Glutamatergic neuron (in vitro differentiated cells): ENCODE results near the gene MAPRE3. TPM values are rescaled to one million over a fixed set of nuclear protein-coding genes. Genes with fewer than 3 reads are reported as not detected.
A peak's percentile ranks its signal among the peaks of the same experiment; 100 is the strongest.

Experiments used
- DNase-seq: peaks from one replicate; pipeline ENCODE4 v3.0.0; 2022
- H3K27ac Mint-ChIP-seq: one replicate; pipeline ENCODE4 v1.8.0; 2020; ENCODE audit warnings: mild to moderate bottlenecking, mixed read lengths, inconsistent platforms; ENCODE audit not compliant: unreplicated experiment
- H3K27me3 Mint-ChIP-seq: one replicate; pipeline ENCODE4 v1.8.0; 2020; ENCODE audit warnings: mild to moderate bottlenecking, moderate library complexity, mixed read lengths, inconsistent platforms; ENCODE audit not compliant: unreplicated experiment
- H3K36me3 Mint-ChIP-seq: one replicate; pipeline ENCODE4 v1.8.0; 2020; ENCODE audit warnings: mild to moderate bottlenecking, mixed read lengths, inconsistent platforms; ENCODE audit not compliant: unreplicated experiment
- H3K4me1 Mint-ChIP-seq: one replicate; pipeline ENCODE4 v1.8.0; 2020; ENCODE audit warnings: mild to moderate bottlenecking, low read depth, mixed read lengths, inconsistent platforms; ENCODE audit not compliant: unreplicated experiment
- H3K4me3 Mint-ChIP-seq: one replicate; pipeline ENCODE4 v1.8.0; 2020; ENCODE audit warnings: mild to moderate bottlenecking, mixed read lengths, inconsistent platforms; ENCODE audit not compliant: unreplicated experiment
- H3K9me3 Mint-ChIP-seq: one replicate; pipeline ENCODE4 v1.8.0; 2020; ENCODE audit warnings: mild to moderate bottlenecking, moderate library complexity, mixed read lengths, inconsistent platforms; ENCODE audit not compliant: unreplicated experiment
- total RNA-seq: library from RNA; stranded (reverse); fragmentation: NEBNext Ultra II Directional; extraction: Animal tissue kit (Norgen Biotek cat#: 25700); gene quantifications from one replicate; pipeline ENCODE4 v1.2.1, GENCODE V29; 2021; ENCODE audit not compliant: unreplicated experiment
- TF ChIP-seq, protein P1 (sequence below): fragments of 200-600 bp; sonication (generic); IDR thresholded peaks from one replicate; pipeline ENCODE4 v1.5.0; 2021; ENCODE audit not compliant: partially characterized antibody, unreplicated experiment

The MAPRE3 gene
- total RNA-seq, 1 donor from 2014 or later = 49.2 TPM

DNA sequence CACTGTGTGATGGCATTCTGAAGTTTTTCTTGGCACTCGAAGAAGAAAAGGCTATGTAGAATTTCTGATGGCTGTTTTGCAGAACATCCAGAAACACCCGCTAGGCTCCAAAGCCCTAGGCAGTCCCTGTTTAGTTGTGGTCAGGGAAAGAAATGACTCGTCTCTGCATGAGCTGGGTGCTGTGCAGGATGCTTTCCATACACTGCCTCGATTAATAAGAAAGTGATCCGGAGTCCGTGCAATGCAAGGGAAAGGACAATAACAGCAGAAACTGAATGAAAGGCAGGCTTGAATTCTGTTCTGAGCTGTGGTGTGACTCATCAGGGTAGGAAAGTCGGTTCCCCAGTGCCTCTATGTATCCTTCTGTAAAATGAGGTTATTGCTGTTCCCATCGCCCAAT, 18.7 kb downstream of the MAPRE3 start:
- H3K9me3 Mint-ChIP-seq = peaks cover 5% of the 10 kb centered on the region
- TF ChIP-seq, protein P1, sequence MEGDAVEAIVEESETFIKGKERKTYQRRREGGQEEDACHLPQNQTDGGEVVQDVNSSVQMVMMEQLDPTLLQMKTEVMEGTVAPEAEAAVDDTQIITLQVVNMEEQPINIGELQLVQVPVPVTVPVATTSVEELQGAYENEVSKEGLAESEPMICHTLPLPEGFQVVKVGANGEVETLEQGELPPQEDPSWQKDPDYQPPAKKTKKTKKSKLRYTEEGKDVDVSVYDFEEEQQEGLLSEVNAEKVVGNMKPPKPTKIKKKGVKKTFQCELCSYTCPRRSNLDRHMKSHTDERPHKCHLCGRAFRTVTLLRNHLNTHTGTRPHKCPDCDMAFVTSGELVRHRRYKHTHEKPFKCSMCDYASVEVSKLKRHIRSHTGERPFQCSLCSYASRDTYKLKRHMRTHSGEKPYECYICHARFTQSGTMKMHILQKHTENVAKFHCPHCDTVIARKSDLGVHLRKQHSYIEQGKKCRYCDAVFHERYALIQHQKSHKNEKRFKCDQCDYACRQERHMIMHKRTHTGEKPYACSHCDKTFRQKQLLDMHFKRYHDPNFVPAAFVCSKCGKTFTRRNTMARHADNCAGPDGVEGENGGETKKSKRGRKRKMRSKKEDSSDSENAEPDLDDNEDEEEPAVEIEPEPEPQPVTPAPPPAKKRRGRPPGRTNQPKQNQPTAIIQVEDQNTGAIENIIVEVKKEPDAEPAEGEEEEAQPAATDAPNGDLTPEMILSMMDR = no peak

DNA sequence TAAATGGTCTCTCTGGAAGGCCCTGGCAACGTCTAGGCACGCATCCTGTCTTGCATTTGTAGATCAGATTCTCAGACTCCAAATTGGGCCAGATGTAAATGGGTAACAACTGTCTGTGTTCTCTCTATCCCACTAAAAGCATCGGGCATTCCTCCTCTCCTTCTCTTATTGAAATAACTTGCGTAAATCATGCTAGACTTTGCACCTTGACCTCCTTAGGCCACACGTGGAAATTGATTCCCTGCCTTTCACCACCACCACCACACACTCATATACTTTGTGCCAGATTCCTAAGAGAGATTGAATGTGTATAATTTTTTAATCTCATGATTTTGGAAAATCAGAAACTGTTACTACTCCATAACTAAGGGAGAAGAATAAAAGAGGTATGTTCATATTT, 21.3 kb downstream of the MAPRE3 start:
- no peaks in the 10 kb centered on the region for H3K27me3 Mint-ChIP-seq
- H3K27ac Mint-ChIP-seq = peak overlapping the region; percentile 12
- peaks cover 6% of the 10 kb centered on the region for H3K36me3 Mint-ChIP-seq
- DNase-seq = no peak
- peaks cover 2% of the 10 kb centered on the region for H3K9me3 Mint-ChIP-seq
- peaks cover 8% of the 10 kb centered on the region for H3K4me1 Mint-ChIP-seq
- no peak overlapping the region for H3K4me3 Mint-ChIP-seq
- TF ChIP-seq, protein P1 = no peak

More for the DNA sequence above, 18.7 kb downstream of the MAPRE3 start:
- no peak for DNase-seq
- Mint-ChIP-seq H3K27ac (no peak overlapping the region), H3K36me3 (peaks cover 6% of the 10 kb centered on the region), H3K4me3 (no peak overlapping the region), H3K27me3 (no peaks in the 10 kb centered on the region), H3K4me1 (peaks cover 8% of the 10 kb centered on the region)

- peaks cover 8% of the 10 kb centered on the region for H3K4me1 Mint-ChIP-seq
- no peak for DNase-seq
- H3K27ac Mint-ChIP-seq = no peak overlapping the region
- no peak overlapping the region for H3K4me3 Mint-ChIP-seq
- peaks cover 2% of the 10 kb centered on the region for H3K9me3 Mint-ChIP-seq
- H3K27me3 Mint-ChIP-seq = no peaks in the 10 kb centered on the region
- peaks cover 6% of the 10 kb centered on the region for H3K36me3 Mint-ChIP-seq
- TF ChIP-seq, protein P1 = no peak
Observed at GRCh38 chr2:26993768-26994167, 23.3 kb downstream of the MAPRE3 start.

DNA sequence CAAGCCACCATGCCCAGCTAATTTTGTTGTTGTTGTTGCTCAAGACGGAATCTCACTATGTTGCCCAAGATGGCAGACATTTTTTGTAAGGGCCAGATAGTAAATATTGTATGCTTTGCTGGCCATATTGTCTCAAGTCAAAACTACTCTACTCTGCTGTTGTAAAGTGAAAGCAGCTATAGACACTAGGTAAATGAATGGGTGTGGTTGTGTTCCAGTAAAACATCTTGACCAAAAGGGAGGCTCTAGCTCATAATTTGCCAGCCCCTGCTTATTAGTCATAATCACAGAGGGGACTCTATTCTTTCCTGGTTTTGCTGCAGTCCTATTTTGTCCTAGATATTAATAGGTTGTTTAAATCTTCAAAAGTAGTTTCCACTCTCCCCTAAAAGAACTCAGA, 24.5 kb downstream of the MAPRE3 start:
- Mint-ChIP-seq H3K4me1 (peaks cover 8% of the 10 kb centered on the region), H3K27me3 (no peaks in the 10 kb centered on the region), H3K27ac (no peak overlapping the region), H3K9me3 (no peaks in the 10 kb centered on the region), H3K36me3 (peaks cover 6% of the 10 kb centered on the region), H3K4me3 (no peak overlapping the region)
- TF ChIP-seq, protein P1 = no peak
- no peak for DNase-seq

GRCh38 chr2:26997394-26997793, 27.0 kb downstream of the MAPRE3 start:
- no peak overlapping the region for H3K27ac Mint-ChIP-seq
- TF ChIP-seq, protein P1 = no peak
- H3K4me3 Mint-ChIP-seq = no peak overlapping the region
- no peaks in the 10 kb centered on the region for H3K9me3 Mint-ChIP-seq
- no peaks in the 10 kb centered on the region for H3K27me3 Mint-ChIP-seq
- DNase-seq = no peak
- H3K4me1 Mint-ChIP-seq = no peaks in the 10 kb centered on the region
- H3K36me3 Mint-ChIP-seq = peaks cover 6% of the 10 kb centered on the region
